SK-N-SH (cell line): ENCODE measurements around the gene CDAN1. TPM values are rescaled to one million over a fixed set of nuclear protein-coding genes. Genes with fewer than 3 reads are reported as not detected.

Source experiments
- CTCF ChIA-PET: fragments of 300-600, 350-600 bp; formaldehyde crosslinking; extraction: SDS; loops from one replicate; lab custom pipeline; 2021; lab: Yijun Ruan, JAX
- POLR2A ChIA-PET: fragments of 350-600 bp; sonication (Branson Sonifier 250); formaldehyde crosslinking; extraction: SDS; loops from one replicate; lab custom pipeline; 2020; ENCODE audit warnings: antibody characterized with exemption, inconsistent platforms; lab: Yijun Ruan, JAX
- DNase-seq: peaks from one replicate; pipeline ENCODE4 v3.0.0; 2012
- H2AFZ ChIP-seq: fragments of 200-600 bp; sonication (generic); 2 replicates; pipeline ENCODE4 v1.8.1; 2016; ENCODE audit warnings: antibody characterized with exemption, mild to moderate bottlenecking, low read depth
- H3F3A ChIP-seq: fragments of 200-600 bp; sonication (generic); replicated peaks from 2 replicates; pipeline ENCODE3; 2016; ENCODE audit warnings: antibody characterized with exemption, mild to moderate bottlenecking; ENCODE audit not compliant: insufficient read depth
- H3K27ac ChIP-seq, 2 experiments: fragments of 200-500 bp in 1 of 2; fragments of 200-600 bp in 1 of 2; sonication (Bioruptor generic) in 1 of 2; sonication (generic), shearing (Covaris generic) in 1 of 2; 2 replicates each; pipeline versions ENCODE4 v1.5.1 to v1.6.1; 2014 to 2016; ENCODE audit warnings: low read depth in 2 of 2, inconsistent platforms in 1 of 2, low read length in 1 of 2, mild to moderate bottlenecking in 1 of 2, mixed read lengths in 1 of 2
- H3K27me3 ChIP-seq: fragments of 200-600 bp; sonication (generic), shearing (Covaris generic); 2 replicates; pipeline ENCODE4 v1.6.1; 2016; ENCODE audit warnings: mixed run types; ENCODE audit not compliant: insufficient read depth
- H3K36me3 ChIP-seq, 2 experiments: fragments of 200-500 bp in 1 of 2; fragments of 200-600 bp in 1 of 2; sonication (Bioruptor generic) in 1 of 2; sonication (generic) in 1 of 2; replicated peaks in 1 of 2; 2 replicates each; pipeline versions ENCODE3 to v1.5.1; 2014 to 2016; ENCODE audit warnings: low read length in 1 of 2, mild to moderate bottlenecking in 1 of 2; ENCODE audit not compliant: insufficient read depth in 2 of 2, control insufficient read depth in 1 of 2
- H3K4me1 ChIP-seq, 2 experiments: fragments of 200-500 bp in 1 of 2; fragments of 200-600 bp in 1 of 2; sonication (Bioruptor generic) in 1 of 2; sonication (generic), shearing (Covaris generic) in 1 of 2; 2 replicates each; pipeline versions ENCODE4 v1.5.1 to v1.6.1; 2014 to 2016; ENCODE audit warnings: low read depth in 1 of 2, low read length in 1 of 2, mixed run types in 1 of 2; ENCODE audit not compliant: insufficient read depth in 2 of 2, control insufficient read depth in 1 of 2
- H3K4me2 ChIP-seq: fragments of 200-600 bp; sonication (generic), shearing (Covaris generic); 2 replicates; pipeline ENCODE4 v1.6.1; 2017; ENCODE audit warnings: mixed run types
- H3K4me3 ChIP-seq, 2 experiments: fragments of 200-500 bp in 1 of 2; fragments of 200-600 bp in 1 of 2; sonication (Bioruptor generic) in 1 of 2; sonication (generic), shearing (Covaris generic) in 1 of 2; 2 replicates each; pipeline versions ENCODE4 v1.5.1 to v1.8.1; 2014 to 2016; ENCODE audit warnings: low read depth in 2 of 2, inconsistent platforms in 1 of 2, low read length in 1 of 2, mild to moderate bottlenecking in 1 of 2, mixed read lengths in 1 of 2, moderate library complexity in 1 of 2
- H3K79me2 ChIP-seq: fragments of 200-600 bp; sonication (generic); 2 replicates; pipeline ENCODE4 v1.8.1; 2017; ENCODE audit warnings: mild to moderate bottlenecking; ENCODE audit not compliant: insufficient read depth
- H3K9ac ChIP-seq: fragments of 200-600 bp; sonication (generic); 2 replicates; pipeline ENCODE4 v1.6.1; 2017; ENCODE audit warnings: mixed run types
- H3K9me2 ChIP-seq: fragments of 200-600 bp; sonication (generic); 2 replicates; pipeline ENCODE4 v1.6.1; 2017; ENCODE audit warnings: mixed run types
- H3K9me3 ChIP-seq: fragments of 200-600 bp; sonication (generic); 2 replicates; pipeline ENCODE4 v1.6.1; 2017; ENCODE audit warnings: mixed run types, mild to moderate bottlenecking, moderate library complexity
- H4K20me1 ChIP-seq: fragments of 200-600 bp; sonication (generic); 2 replicates; pipeline ENCODE4 v1.6.1; 2017; ENCODE audit warnings: mild to moderate bottlenecking, mixed run types; ENCODE audit not compliant: insufficient read depth
- CHD2 ChIP-seq: fragments of 150-350 bp; IDR thresholded peaks from 2 replicates; pipeline ENCODE4 v1.6.1; 2018; ENCODE audit warnings: low read length; ENCODE audit not compliant: partially characterized antibody
- EZH2phosphoT487 ChIP-seq: fragments of 200-600 bp; sonication (generic); IDR thresholded peaks from 2 replicates; pipeline ENCODE4 v1.6.1; 2017; ENCODE audit warnings: low read depth, mixed run types, mild to moderate bottlenecking, antibody characterized with exemption, moderate library complexity, borderline replicate concordance
- FOXJ3 ChIP-seq: sonication (generic); formaldehyde crosslinking; IDR thresholded peaks from 2 replicates; pipeline ENCODE4 v1.5.1; 2020; ENCODE audit warnings: mild to moderate bottlenecking, missing genetic modification reagents
- FOXM1 ChIP-seq: IDR thresholded peaks from 2 replicates; pipeline ENCODE4 v1.4.0; 2012; ENCODE audit warnings: low read depth, mild to moderate bottlenecking
- GABPA ChIP-seq: IDR thresholded peaks from 2 replicates; pipeline ENCODE4 v1.4.0; 2012; ENCODE audit warnings: low read depth, mild to moderate bottlenecking
- GATA2 ChIP-seq: sonication (generic); formaldehyde crosslinking; IDR thresholded peaks from 2 replicates; pipeline ENCODE4 v1.5.0; 2020; ENCODE audit warnings: mild to moderate bottlenecking, missing genetic modification reagents
- MXI1 ChIP-seq: IDR thresholded peaks from 2 replicates; pipeline ENCODE4 v1.6.1; 2012; ENCODE audit warnings: mild to moderate bottlenecking, low read depth, low read length, improper control_type of control experiment
- POLR2AphosphoS5 ChIP-seq: IDR thresholded peaks from 2 replicates; pipeline ENCODE4 v1.6.1; 2012; ENCODE audit warnings: low read depth, low read length
- RAD21 ChIP-seq: IDR thresholded peaks from 2 replicates; pipeline ENCODE4 v1.6.1; 2012; ENCODE audit warnings: mild to moderate bottlenecking, low read length
- RCOR1 ChIP-seq: fragments of 150-350 bp; IDR thresholded peaks from 2 replicates; pipeline ENCODE4 v1.6.1; 2017; ENCODE audit warnings: antibody characterized with exemption, low read length
- SMC3 ChIP-seq: IDR thresholded peaks from 2 replicates; pipeline ENCODE4 v1.6.1; 2012; ENCODE audit warnings: low read depth, low read length, improper control_type of control experiment
- TEAD4 ChIP-seq: IDR thresholded peaks from 2 replicates; pipeline ENCODE4 v1.4.0; 2012; ENCODE audit warnings: mild to moderate bottlenecking, borderline replicate concordance; ENCODE audit not compliant: insufficient read depth
- WGBS: methylation state at CpG from one replicate; pipeline ENCODE4 v1.1.6; 2017; ENCODE audit warnings: low lambda C conversion rate; 5-methylcytosine and 5-hydroxymethylcytosine counted together
- polyA plus RNA-seq, 3 experiments: library from polyadenylated mRNA; depleted of rRNA; stranded (reverse); fragments of >200 nt; gene quantifications; 2 replicates each; pipeline ENCODE4 v1.2.3, GENCODE V29; 2012
- TF ChIP-seq, protein P1 (sequence below): IDR thresholded peaks from 2 replicates; pipeline ENCODE4 v1.6.1; 2012; ENCODE audit warnings: mild to moderate bottlenecking, low read depth, low read length, moderate library complexity
- TF ChIP-seq, protein P2 (sequence below): fragments of 150-350 bp; IDR thresholded peaks from 2 replicates; pipeline ENCODE4 v1.6.1; 2016; ENCODE audit warnings: mild to moderate bottlenecking, low read depth, low read length
- TF ChIP-seq, protein P3 (sequence below): fragments of 150-350 bp; IDR thresholded peaks from 2 replicates; pipeline ENCODE4 v1.6.1; 2017; ENCODE audit warnings: antibody characterized with exemption, low read length, low read depth, borderline replicate concordance
- TF ChIP-seq, protein P4 (sequence below): fragments of 200-600 bp; sonication (generic); IDR thresholded peaks from 2 replicates; pipeline ENCODE4 v1.6.1; 2017; ENCODE audit warnings: antibody characterized with exemption, mild to moderate bottlenecking, moderate library complexity

The CDAN1 gene
- polyA plus RNA-seq, 1 of the 3 experiments (the other 2 are of a cell fraction) = 6.2 TPM

DNA sequence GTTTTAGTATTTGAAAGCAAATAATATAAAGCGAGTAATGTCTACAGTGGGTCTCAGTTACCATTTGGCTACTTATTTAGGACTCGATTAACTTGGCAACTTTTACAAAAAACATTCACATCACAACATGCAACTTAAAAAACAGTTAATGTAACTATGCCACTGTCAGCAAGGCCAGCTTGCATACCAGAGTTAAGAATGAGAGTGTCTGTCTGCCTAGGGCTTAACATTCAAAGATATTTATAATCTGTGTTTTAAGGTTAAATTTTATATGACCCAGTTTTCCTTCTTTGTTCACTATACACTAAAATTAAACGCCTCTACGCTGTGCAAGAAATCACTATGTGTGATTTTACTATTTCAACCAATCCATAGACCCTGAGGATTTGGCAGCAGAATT, 5.2 kb upstream of the CDAN1 start (continued):
- TF ChIP-seq, protein P1, sequence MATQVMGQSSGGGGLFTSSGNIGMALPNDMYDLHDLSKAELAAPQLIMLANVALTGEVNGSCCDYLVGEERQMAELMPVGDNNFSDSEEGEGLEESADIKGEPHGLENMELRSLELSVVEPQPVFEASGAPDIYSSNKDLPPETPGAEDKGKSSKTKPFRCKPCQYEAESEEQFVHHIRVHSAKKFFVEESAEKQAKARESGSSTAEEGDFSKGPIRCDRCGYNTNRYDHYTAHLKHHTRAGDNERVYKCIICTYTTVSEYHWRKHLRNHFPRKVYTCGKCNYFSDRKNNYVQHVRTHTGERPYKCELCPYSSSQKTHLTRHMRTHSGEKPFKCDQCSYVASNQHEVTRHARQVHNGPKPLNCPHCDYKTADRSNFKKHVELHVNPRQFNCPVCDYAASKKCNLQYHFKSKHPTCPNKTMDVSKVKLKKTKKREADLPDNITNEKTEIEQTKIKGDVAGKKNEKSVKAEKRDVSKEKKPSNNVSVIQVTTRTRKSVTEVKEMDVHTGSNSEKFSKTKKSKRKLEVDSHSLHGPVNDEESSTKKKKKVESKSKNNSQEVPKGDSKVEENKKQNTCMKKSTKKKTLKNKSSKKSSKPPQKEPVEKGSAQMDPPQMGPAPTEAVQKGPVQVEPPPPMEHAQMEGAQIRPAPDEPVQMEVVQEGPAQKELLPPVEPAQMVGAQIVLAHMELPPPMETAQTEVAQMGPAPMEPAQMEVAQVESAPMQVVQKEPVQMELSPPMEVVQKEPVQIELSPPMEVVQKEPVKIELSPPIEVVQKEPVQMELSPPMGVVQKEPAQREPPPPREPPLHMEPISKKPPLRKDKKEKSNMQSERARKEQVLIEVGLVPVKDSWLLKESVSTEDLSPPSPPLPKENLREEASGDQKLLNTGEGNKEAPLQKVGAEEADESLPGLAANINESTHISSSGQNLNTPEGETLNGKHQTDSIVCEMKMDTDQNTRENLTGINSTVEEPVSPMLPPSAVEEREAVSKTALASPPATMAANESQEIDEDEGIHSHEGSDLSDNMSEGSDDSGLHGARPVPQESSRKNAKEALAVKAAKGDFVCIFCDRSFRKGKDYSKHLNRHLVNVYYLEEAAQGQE = no peak
- TF ChIP-seq FOXM1 = no peak
- TF ChIP-seq RAD21 = no peak
- TF ChIP-seq, protein P2, sequence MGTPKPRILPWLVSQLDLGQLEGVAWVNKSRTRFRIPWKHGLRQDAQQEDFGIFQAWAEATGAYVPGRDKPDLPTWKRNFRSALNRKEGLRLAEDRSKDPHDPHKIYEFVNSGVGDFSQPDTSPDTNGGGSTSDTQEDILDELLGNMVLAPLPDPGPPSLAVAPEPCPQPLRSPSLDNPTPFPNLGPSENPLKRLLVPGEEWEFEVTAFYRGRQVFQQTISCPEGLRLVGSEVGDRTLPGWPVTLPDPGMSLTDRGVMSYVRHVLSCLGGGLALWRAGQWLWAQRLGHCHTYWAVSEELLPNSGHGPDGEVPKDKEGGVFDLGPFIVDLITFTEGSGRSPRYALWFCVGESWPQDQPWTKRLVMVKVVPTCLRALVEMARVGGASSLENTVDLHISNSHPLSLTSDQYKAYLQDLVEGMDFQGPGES = no peak
- no peak for TF ChIP-seq FOXJ3

DNA sequence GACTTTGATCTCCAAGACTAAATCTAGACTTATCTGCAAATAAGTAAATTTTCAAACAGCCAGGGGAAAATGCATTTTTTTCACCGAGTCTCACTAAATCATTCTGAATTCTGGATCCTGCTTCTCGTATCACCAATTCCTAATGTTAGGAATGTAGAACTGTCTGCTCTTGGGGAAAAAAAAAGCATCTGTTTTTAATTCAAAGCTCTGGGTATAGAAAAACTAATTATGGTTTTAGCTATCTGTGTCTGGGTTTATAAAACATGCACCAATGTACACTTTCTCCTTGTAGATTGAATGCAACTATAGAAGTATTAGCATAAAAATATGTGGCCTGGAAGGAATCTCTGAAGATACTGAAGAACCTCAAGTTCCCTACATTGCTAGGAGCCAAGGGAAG, 4.8 kb upstream of the CDAN1 start:
- WGBS = 26% methylated on average over 2 of the region's 2 CpGs
- CTCF ChIA-PET = interaction anchor here (0.6 to 1.9 kb wide), 5 partner anchors 10 to 184 kb away, joined by 3 to 15 read pairs (median 3); no protein-coding TSS in a partner anchor
- TF ChIP-seq RAD21 (peak; percentile 17; the same call in 1 of the 2 replicates), EZH2phosphoT487 (no peak), CHD2 (peak; percentile 17), MXI1 (no peak), SMC3 (no peak), TEAD4 (no peak), FOXJ3 (no peak), GABPA (no peak), RCOR1 (peak; percentile 82), POLR2AphosphoS5 (0 out of 2 replicates have a peak, but pooled peaks have one; percentile 26), GATA2 (CRISPR knock-in tag) (0 out of 2 replicates have a peak, but pooled peaks have one; percentile 16)
- TF ChIP-seq, protein P3, sequence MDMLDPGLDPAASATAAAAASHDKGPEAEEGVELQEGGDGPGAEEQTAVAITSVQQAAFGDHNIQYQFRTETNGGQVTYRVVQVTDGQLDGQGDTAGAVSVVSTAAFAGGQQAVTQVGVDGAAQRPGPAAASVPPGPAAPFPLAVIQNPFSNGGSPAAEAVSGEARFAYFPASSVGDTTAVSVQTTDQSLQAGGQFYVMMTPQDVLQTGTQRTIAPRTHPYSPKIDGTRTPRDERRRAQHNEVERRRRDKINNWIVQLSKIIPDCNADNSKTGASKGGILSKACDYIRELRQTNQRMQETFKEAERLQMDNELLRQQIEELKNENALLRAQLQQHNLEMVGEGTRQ = no peak
- TF ChIP-seq, protein P1 = no peak
- TF ChIP-seq, protein P4, sequence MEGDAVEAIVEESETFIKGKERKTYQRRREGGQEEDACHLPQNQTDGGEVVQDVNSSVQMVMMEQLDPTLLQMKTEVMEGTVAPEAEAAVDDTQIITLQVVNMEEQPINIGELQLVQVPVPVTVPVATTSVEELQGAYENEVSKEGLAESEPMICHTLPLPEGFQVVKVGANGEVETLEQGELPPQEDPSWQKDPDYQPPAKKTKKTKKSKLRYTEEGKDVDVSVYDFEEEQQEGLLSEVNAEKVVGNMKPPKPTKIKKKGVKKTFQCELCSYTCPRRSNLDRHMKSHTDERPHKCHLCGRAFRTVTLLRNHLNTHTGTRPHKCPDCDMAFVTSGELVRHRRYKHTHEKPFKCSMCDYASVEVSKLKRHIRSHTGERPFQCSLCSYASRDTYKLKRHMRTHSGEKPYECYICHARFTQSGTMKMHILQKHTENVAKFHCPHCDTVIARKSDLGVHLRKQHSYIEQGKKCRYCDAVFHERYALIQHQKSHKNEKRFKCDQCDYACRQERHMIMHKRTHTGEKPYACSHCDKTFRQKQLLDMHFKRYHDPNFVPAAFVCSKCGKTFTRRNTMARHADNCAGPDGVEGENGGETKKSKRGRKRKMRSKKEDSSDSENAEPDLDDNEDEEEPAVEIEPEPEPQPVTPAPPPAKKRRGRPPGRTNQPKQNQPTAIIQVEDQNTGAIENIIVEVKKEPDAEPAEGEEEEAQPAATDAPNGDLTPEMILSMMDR = no peak
- TF ChIP-seq, protein P2 = no peak

More for the DNA sequence above, 4.8 kb upstream of the CDAN1 start:
- DNase-seq = peak; percentile 66
- Histone ChIP-seq H3K9ac (no peak overlapping the region), H3K27me3 (no peaks in the 10 kb centered on the region), H3K4me3 (no peak overlapping the region), H3F3A (peaks cover 15% of the 10 kb centered on the region), H3K27ac (peak overlapping the region; percentile 29 to 98; a peak in 3 of 4 replicates), H3K36me3 (peaks cover 20 to 25% of the 10 kb centered on the region in 2 experiments), H4K20me1 (no peaks in the 10 kb centered on the region), H2AFZ (no peak overlapping the region), H3K4me1 (peaks cover 0 to 33% of the 10 kb centered on the region in 2 experiments; a peak in 3 of 4 replicates), H3K79me2 (peaks cover 7% of the 10 kb centered on the region), H3K9me2 (no peaks in the 10 kb centered on the region), H3K9me3 (no peaks in the 10 kb centered on the region), H3K4me2 (no peak overlapping the region)
- POLR2A ChIA-PET = no interaction called here
